SH-SY5Y (cell line): ENCODE results near the gene TMPRSS3.

Source experiments
- GATA2 ChIP-seq: IDR thresholded peaks from 2 replicates; pipeline ENCODE4 v1.6.1; 2011; ENCODE audit warnings: mild to moderate bottlenecking, low read depth, low read length
- GATA3 ChIP-seq: IDR thresholded peaks from 2 replicates; pipeline ENCODE4 v1.6.1; 2011; ENCODE audit warnings: low read depth, mild to moderate bottlenecking, low read length, moderate library complexity

- TF ChIP-seq GATA2 (no peak), GATA3 (no peak)
These were observed 3.0 kb downstream of the TMPRSS3 start for GRCh38 chr21:42392731-42393442.
